Gastroesophageal sphincter (tissue), 4 donors: ENCODE measurements around the gene PARP14. TPM values are rescaled to one million over a fixed set of nuclear protein-coding genes. Genes with fewer than 3 reads are reported as not detected.

ENCODE experiments used
- ATAC-seq: fragments of 150-250 bp; one replicate; pipeline ENCODE4 v1.9.1; 2016; ENCODE audit warnings: mild to moderate bottlenecking, moderate library complexity
- H3K27ac ChIP-seq, 4 donors: fragments of 200-600 bp; sonication (generic) in 3 of 4; 1 replicate in 3 of 4; 2 replicates in 1 of 4; pipeline ENCODE4 v1.5.1; 2016 to 2019
- H3K27me3 ChIP-seq: fragments of 200-600 bp; sonication (generic); one replicate; pipeline ENCODE4 v1.5.1; 2019
- H3K36me3 ChIP-seq, 2 donors: fragments of 200-600 bp; sonication (generic); one replicate each; pipeline ENCODE4 v1.5.1; 2019; ENCODE audit warnings: control low read depth in 1 of 2
- H3K4me1 ChIP-seq, 3 donors: fragments of 200-600 bp; sonication (generic); 1 replicate in 2 of 3; 2 replicates in 1 of 3; pipeline ENCODE4 v1.5.1; 2016 to 2019; ENCODE audit warnings: control low read depth in 2 of 3
- H3K4me3 ChIP-seq, 2 donors: fragments of 200-600 bp; sonication (generic); one replicate each; pipeline ENCODE4 v1.5.1; 2019; ENCODE audit warnings: mild to moderate bottlenecking in 1 of 2, moderate library complexity in 1 of 2
- H3K9me3 ChIP-seq, 3 donors: fragments of 200-600 bp; sonication (generic); one replicate each; pipeline ENCODE4 v1.5.1; 2017 to 2019; ENCODE audit warnings: control low read depth in 2 of 3
- EP300 ChIP-seq: sonication (generic); formaldehyde crosslinking; IDR thresholded peaks from one replicate; pipeline ENCODE4 v1.6.1; 2017; ENCODE audit warnings: antibody characterized with exemption, mild to moderate bottlenecking
- POLR2A ChIP-seq, 2 donors: fragments of 450-650 bp; IDR thresholded peaks; one replicate each; pipeline ENCODE4 v1.6.1; 2017; ENCODE audit warnings: antibody characterized with exemption in 2 of 2, mild to moderate bottlenecking in 2 of 2, moderate library complexity in 1 of 2
- POLR2AphosphoS5 ChIP-seq: sonication (generic); formaldehyde crosslinking; IDR thresholded peaks from one replicate; pipeline ENCODE4 v1.6.1; 2017; ENCODE audit warnings: antibody characterized with exemption
- WGBS, 2 donors: methylation state at CpG; one replicate each; pipeline ENCODE4 v1.1.5; 2018; ENCODE audit warnings: low coverage in 1 of 2; 5-methylcytosine and 5-hydroxymethylcytosine counted together
- total RNA-seq, 4 donors: library from RNA; depleted of rRNA; stranded (reverse); fragments of >200 nt; gene quantifications; one replicate each; pipeline ENCODE4 v1.1.0, GENCODE V29; 2016
- TF ChIP-seq, protein P1 (sequence below), 4 experiments: fragments of 200-600 bp in 2 of 4; fragments of 450-650 bp in 2 of 4; sonication (generic) in 1 of 4; IDR thresholded peaks; one replicate each; pipeline ENCODE4 v1.5.1; 2017 to 2019; ENCODE audit warnings: antibody characterized with exemption in 4 of 4, mild to moderate bottlenecking in 2 of 4, moderate library complexity in 2 of 4

Gene PARP14
- total RNA-seq, 4 donors from 2014 or later: 25.0 to 59.0 (median 35.0) TPM

DNA sequence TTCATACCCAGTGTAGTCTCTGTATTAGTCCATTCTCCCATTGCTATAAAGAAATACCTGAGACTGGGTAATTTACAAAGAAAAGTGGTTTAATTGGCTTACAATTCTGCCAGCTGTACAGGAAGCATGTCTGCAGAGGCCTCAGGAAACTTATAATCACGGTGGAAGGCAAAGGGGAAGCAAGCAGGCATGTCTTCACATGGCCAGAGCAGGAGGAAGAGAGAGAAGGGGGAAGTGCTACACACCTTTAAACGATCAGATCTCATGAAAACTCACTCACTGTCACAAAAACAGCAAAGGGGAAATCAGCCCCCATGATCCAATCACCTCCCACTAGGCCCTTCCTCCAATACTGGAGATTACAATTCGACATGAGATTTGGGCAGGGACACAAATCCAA is 6.3 kb upstream of the PARP14 start:
- Histone ChIP-seq H3K4me3 (no peak overlapping the region), H3K9me3 (no peaks in the 10 kb centered on the region), H3K27ac (no peak overlapping the region), H3K36me3 (no peaks in the 10 kb centered on the region), H3K4me1 (peaks cover 0 to 11% (median 3%) of the 10 kb centered on the region in 3 donors), H3K27me3 (no peaks in the 10 kb centered on the region)
- WGBS, 2 donors: 66 to 72% methylated on average over 2 to 3 of the region's 3 CpGs
- ATAC-seq: no peak
- TF ChIP-seq, protein P1, sequence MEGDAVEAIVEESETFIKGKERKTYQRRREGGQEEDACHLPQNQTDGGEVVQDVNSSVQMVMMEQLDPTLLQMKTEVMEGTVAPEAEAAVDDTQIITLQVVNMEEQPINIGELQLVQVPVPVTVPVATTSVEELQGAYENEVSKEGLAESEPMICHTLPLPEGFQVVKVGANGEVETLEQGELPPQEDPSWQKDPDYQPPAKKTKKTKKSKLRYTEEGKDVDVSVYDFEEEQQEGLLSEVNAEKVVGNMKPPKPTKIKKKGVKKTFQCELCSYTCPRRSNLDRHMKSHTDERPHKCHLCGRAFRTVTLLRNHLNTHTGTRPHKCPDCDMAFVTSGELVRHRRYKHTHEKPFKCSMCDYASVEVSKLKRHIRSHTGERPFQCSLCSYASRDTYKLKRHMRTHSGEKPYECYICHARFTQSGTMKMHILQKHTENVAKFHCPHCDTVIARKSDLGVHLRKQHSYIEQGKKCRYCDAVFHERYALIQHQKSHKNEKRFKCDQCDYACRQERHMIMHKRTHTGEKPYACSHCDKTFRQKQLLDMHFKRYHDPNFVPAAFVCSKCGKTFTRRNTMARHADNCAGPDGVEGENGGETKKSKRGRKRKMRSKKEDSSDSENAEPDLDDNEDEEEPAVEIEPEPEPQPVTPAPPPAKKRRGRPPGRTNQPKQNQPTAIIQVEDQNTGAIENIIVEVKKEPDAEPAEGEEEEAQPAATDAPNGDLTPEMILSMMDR (IDR thresholded peaks at IDR 0.05): no peak
- TF ChIP-seq EP300 (no peak), POLR2A (IDR thresholded peaks at IDR 0.05) (no peak), POLR2AphosphoS5 (no peak)

DNA sequence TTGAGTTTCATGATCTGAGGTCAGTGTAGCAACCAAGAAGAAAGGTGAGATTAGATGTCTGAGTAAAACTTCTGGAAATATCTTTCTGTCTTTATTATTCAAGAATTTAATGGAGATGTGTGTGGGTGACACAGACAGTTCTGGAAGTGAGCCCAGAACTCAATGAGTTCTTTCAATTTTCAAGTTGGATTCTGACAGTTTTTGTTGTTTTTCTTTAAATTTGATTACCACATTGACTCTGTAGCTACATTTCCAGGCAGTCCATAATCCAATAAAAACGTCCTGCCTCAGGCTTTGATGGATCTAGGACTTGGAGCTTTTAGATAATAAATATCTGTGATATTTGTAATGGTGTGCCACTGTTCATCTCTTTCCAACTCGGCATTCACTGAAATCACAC is 3.9 kb upstream of the PARP14 start:
- Histone ChIP-seq H3K36me3 (no peaks in the 10 kb centered on the region), H3K4me1 (peaks cover 0 to 29% (median 8%) of the 10 kb centered on the region in 3 donors), H3K9me3 (no peaks in the 10 kb centered on the region), H3K4me3 (no peak overlapping the region), H3K27me3 (no peaks in the 10 kb centered on the region), H3K27ac (no peak overlapping the region)
- WGBS, 2 donors: 42% methylated on average over 2 of the region's 2 CpGs; no CpG with 5 or more reads in 1 of the 2 donors
- ATAC-seq: no peak
- TF ChIP-seq, protein P1 (IDR thresholded peaks at IDR 0.05): no peak
- no peak for TF ChIP-seq POLR2AphosphoS5
- TF ChIP-seq EP300: no peak
- no peak for TF ChIP-seq POLR2A (IDR thresholded peaks at IDR 0.05)

DNA sequence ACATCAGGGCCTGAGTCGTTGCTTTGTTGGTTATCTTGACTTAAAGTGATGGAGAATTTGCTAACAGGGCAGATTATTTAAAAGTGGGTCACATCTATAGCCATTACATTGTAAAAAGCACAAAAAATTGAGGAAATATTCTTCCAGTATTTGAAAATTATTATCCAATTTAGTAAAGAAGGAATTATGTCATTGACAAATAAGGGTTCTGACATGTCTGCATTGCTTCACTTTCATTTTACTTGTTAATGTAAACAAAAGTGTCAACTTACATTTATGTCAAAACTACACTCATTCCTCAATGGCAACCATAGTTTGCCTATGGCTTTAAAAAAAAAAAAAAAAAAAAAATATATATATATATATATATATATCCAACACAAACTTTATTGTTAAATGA is 3.4 kb upstream of the PARP14 start:
- H3K4me3 ChIP-seq: no peak overlapping the region
- no peaks in the 10 kb centered on the region for H3K9me3 ChIP-seq
- no peak for TF ChIP-seq EP300
- no peak for TF ChIP-seq POLR2AphosphoS5
- no peak overlapping the region for H3K27ac ChIP-seq
- H3K4me1 ChIP-seq: peaks cover 0 to 33% (median 11%) of the 10 kb centered on the region in 3 donors
- no peaks in the 10 kb centered on the region for H3K27me3 ChIP-seq
- no peaks in the 10 kb centered on the region for H3K36me3 ChIP-seq
- 38 to 54% methylated on average over 1 of the region's 1 CpG for WGBS, 2 donors
- ATAC-seq: no peak

DNA sequence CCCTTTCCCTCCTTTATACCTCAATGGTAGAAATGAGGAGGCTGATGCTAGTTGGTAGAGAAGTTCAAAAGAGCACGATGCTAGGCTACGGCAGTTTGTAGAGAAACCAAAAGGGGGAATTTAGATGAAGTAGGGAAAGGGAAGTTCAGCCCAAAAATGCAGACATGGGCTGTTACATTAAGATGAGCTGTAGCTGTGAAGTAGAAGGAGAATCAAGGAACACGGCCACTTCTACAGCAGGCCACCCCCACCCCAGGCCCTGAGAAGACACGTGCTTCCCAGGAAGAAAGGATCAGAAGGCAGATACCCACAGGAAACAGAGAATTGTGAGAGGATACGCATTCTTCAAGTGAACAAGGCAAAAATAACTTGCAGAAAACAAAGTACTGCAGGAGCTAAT is 2.1 kb upstream of the PARP14 start:
- no peak for ATAC-seq
- WGBS, 2 donors: 80 to 89% methylated on average over 3 to 4 of the region's 5 CpGs
- Histone ChIP-seq H3K36me3 (no peaks in the 10 kb centered on the region), H3K27ac (peak overlapping the region in 3 of 4 donors; percentile 93 to 95 (median 95)), H3K4me1 (peaks cover 0 to 45% (median 12%) of the 10 kb centered on the region in 3 donors), H3K27me3 (no peaks in the 10 kb centered on the region), H3K9me3 (no peaks in the 10 kb centered on the region), H3K4me3 (no peak overlapping the region)
- TF ChIP-seq, protein P1 (IDR thresholded peaks at IDR 0.05): no peak
- TF ChIP-seq POLR2AphosphoS5 (no peak), POLR2A (IDR thresholded peaks at IDR 0.05) (no peak), EP300 (no peak)

DNA sequence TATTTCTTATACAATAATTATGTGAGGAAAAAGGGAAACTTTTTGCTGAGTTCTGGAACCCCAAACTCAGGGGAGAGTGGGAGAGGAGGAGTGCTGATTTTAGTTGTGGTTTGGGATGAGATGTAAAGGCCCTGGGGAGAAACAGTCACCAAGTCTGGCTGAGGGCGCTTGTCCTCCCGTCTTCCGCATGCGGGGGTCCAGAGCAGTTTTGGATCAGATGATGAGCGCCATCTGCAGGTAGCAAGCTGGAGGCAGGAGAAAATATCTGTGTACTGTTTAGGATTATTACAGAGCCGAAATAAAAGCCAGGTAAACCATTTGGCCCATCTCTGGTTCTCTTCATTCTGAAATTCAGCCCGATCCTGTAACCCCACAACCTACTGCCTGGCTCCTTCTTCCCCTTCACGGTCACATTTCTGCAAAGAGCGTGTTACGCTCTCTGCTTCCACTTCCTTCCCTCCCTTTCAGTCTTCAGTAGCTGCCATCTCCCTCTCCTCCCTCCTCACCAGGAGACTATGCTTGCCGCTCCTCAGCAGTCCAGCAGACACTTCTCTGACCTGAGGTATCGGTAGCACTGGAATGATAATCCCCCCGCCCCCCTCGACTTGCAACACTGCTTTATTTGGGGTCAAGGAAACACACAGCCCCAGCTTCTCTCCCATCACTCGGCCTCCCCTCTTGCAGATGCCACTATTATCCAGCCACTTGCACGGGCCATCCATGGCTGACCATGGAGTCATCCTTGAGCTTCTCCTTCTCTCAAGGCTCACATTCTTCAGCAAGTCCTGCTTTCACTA is 1.4 kb upstream of the PARP14 start:
- H3K27ac ChIP-seq: peak overlapping the region; percentile 89 to 95 (median 94)
- H3K9me3 ChIP-seq: no peaks in the 10 kb centered on the region
- 1 to 13% methylated on average over 13 to 14 of the region's 16 CpGs for WGBS, 2 donors
- H3K27me3 ChIP-seq: no peaks in the 10 kb centered on the region
- H3K4me1 ChIP-seq: peaks cover 0 to 45% (median 12%) of the 10 kb centered on the region in 3 donors
- peak; percentile 74 for ATAC-seq
- H3K4me3 ChIP-seq: peak overlapping the region; percentile 21 to 97
- TF ChIP-seq POLR2AphosphoS5 (no peak), POLR2A (IDR thresholded peaks at IDR 0.05) (no peak)
- TF ChIP-seq, protein P1 (IDR thresholded peaks at IDR 0.05): peak; percentile 69 to 89 (median 86)
- no peaks in the 10 kb centered on the region for H3K36me3 ChIP-seq
